Measurements from ENCODE around the gene FUT2.

GRCh38 chr19:48750771-48751504 is 55.2 kb downstream of the FUT2 start:
- TF ChIP-seq MAX (IDR thresholded peaks at IDR 0.05; ENCODE audit: low read depth, low read length), result peak; percentile 94
- no peak for TF ChIP-seq CTCF (IDR thresholded peaks at IDR 0.05; ENCODE audit: low read depth, low read length)
